GM13976 (cell line): ENCODE measurements around the gene SH3GLB1.
"Not testable (repeated sequence)": the region's sequence is repeated elsewhere in the genome, so short reads cannot be mapped to it uniquely, and the experiment has no call there.

ENCODE experiments used
- DNase-seq: peaks from one replicate; pipeline ENCODE4 v3.0.0; 2012; ENCODE audit warnings: low spot score
- in situ Hi-C: fragments of 300-500 bp; cut with MboI; formaldehyde crosslinking; loops from one replicate; pipeline ENCODE4 v1.12.0; 2022; ENCODE audit warnings: low sequenced_read_pairs, mixed read lengths, inconsistent platforms; ENCODE audit not compliant: unreplicated experiment
- TF ChIP-seq, protein P1 (sequence below): IDR thresholded peaks from 2 replicates; pipeline ENCODE4 v1.5.1; 2012; ENCODE audit warnings: borderline replicate concordance, mild to moderate bottlenecking; ENCODE audit not compliant: insufficient read depth; ENCODE audit errors: extremely low read depth, missing control alignments, control extremely low read depth

Gene SH3GLB1

DNA sequence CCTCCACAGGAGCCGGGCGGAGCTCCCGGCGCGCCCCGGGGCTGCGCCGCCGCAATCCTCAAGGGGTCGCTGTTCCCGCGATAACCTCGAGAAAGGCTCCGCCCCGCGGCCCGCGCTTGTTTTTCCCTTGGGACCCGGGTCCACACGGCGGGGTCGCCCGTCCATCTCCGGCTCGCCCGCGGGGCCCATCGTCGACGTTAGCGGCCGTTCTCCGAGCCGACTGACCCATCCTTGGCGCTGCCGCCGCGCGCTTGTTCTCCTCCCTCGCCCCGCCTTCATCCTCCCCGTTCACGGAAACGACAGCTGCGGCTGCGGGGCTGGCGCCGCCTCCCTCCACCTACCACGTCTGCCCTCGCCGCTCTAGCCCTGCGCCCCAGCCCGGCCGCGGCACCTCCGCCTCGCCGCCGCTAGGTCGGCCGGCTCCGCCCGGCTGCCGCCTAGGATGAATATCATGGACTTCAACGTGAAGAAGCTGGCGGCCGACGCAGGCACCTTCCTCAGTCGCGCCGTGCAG, at the start of gene SH3GLB1:
Gene SH3GLB1, plus strand, starts transcription at position 119 of the 514 bp plus-strand sequence. Its CDS starts 324 bp downstream, at position 443.
- in situ Hi-C loops, result no loop called here
- DNase-seq, result peak; percentile 89
- TF ChIP-seq, protein P1, sequence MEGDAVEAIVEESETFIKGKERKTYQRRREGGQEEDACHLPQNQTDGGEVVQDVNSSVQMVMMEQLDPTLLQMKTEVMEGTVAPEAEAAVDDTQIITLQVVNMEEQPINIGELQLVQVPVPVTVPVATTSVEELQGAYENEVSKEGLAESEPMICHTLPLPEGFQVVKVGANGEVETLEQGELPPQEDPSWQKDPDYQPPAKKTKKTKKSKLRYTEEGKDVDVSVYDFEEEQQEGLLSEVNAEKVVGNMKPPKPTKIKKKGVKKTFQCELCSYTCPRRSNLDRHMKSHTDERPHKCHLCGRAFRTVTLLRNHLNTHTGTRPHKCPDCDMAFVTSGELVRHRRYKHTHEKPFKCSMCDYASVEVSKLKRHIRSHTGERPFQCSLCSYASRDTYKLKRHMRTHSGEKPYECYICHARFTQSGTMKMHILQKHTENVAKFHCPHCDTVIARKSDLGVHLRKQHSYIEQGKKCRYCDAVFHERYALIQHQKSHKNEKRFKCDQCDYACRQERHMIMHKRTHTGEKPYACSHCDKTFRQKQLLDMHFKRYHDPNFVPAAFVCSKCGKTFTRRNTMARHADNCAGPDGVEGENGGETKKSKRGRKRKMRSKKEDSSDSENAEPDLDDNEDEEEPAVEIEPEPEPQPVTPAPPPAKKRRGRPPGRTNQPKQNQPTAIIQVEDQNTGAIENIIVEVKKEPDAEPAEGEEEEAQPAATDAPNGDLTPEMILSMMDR, result peak; percentile 95

- DNase-seq, in situ Hi-C loops: not testable (repeated sequence)
These were observed 46.0 kb upstream of the SH3GLB1 start for GRCh38 chr1:86658381-86658780.

- no peak for DNase-seq
- TF ChIP-seq, protein P1, result no peak
- in situ Hi-C loops, result no loop called here
These were observed 38.0 kb upstream of the SH3GLB1 start for GRCh38 chr1:86666368-86666767.

- in situ Hi-C loops, result no loop called here
- TF ChIP-seq, protein P1, result no peak
- DNase-seq, result no peak
These were observed 16.8 kb upstream of the SH3GLB1 start for GRCh38 chr1:86687595-86687994.

DNA sequence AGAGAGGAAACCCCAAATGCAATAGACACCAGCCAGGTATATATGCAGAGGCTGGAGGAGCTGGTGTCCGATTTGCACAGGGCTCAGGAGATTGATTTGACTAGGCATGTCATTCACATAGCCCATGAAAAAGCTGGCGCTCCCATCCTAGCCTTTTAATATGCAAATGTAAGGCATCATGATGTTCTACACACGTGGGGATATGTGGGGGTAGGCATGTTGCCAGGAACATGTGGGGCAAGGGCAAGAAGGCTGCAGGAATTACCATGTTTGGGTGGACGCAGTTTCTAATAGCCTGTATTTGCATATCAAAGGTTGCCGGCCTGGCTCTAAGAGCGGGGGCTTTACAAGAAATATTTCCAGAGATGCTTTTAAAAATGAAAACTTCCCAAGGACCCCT, 11.7 kb upstream of the SH3GLB1 start:
- TF ChIP-seq, protein P1, result no peak
- in situ Hi-C loops, result no loop called here
- DNase-seq, result no peak

- no peak for DNase-seq
- in situ Hi-C loops, result no loop called here
- TF ChIP-seq, protein P1, result no peak
These were observed 9.0 kb upstream of the SH3GLB1 start for GRCh38 chr1:86695400-86695799.

- in situ Hi-C loops, result no loop called here
- no peak for DNase-seq
- TF ChIP-seq, protein P1, result no peak
These were observed 7.9 kb upstream of the SH3GLB1 start for GRCh38 chr1:86696522-86696921.
